Stomach (tissue), 9 donors: ENCODE measurements around the gene NETO2. TPM values are rescaled to one million over a fixed set of nuclear protein-coding genes. Genes with fewer than 3 reads are reported as not detected.

Experiments
- DNase-seq, 2 donors: peaks; one replicate each; pipeline versions ENCODE4 v3.0.0 to v3.0.0-alpha.2; 2013 to 2019
- H3K27ac ChIP-seq, 5 donors: fragments of 200-600 bp in 4 of 5; sonication (generic) in 4 of 5; one replicate each; pipeline ENCODE4 v1.5.1; 2013 to 2019; ENCODE audit warnings: mild to moderate bottlenecking in 1 of 5, moderate library complexity in 1 of 5
- H3K27me3 ChIP-seq, 3 donors: fragments of 200-600 bp; sonication (generic); one replicate each; pipeline ENCODE4 v1.5.1; 2017 to 2019; ENCODE audit warnings: mixed run types in 1 of 3
- H3K36me3 ChIP-seq, 4 donors: fragments of 200-600 bp; sonication (generic); 1 replicate in 3 of 4; 2 replicates in 1 of 4; pipeline ENCODE4 v1.5.1; 2016 to 2019
- H3K4me1 ChIP-seq, 4 donors: fragments of 200-600 bp; sonication (generic); one replicate each; pipeline ENCODE4 v1.5.1; 2016 to 2019
- H3K4me3 ChIP-seq, 4 donors: fragments of 200-600 bp; sonication (generic) in 3 of 4; one replicate each; pipeline ENCODE4 v1.5.1; 2016 to 2019; ENCODE audit warnings: mild to moderate bottlenecking in 1 of 4
- H3K9me3 ChIP-seq, 4 donors: fragments of 200-600 bp; sonication (generic); one replicate each; pipeline ENCODE4 v1.5.1; 2016 to 2019
- EP300 ChIP-seq: sonication (generic); formaldehyde crosslinking; IDR thresholded peaks from one replicate; pipeline ENCODE4 v1.6.1; 2017; ENCODE audit warnings: antibody characterized with exemption
- POLR2A ChIP-seq, 4 donors: fragments of 450-650 bp; IDR thresholded peaks; one replicate each; pipeline ENCODE4 v1.6.1; 2016; ENCODE audit warnings: antibody characterized with exemption in 4 of 4, control low read depth in 2 of 4, mild to moderate bottlenecking in 1 of 4, moderate library complexity in 1 of 4
- POLR2AphosphoS5 ChIP-seq, 3 donors: sonication (generic); formaldehyde crosslinking; IDR thresholded peaks; one replicate each; pipeline ENCODE4 v1.6.1; 2016; ENCODE audit warnings: antibody characterized with exemption in 3 of 3
- WGBS, 5 donors: extraction: QIAGEN DNeasy Blood & Tissue Kit in 3 of 5; methylation state at CpG; one replicate each; pipeline versions ENCODE4 v1.1.5 to v1.1.7; 2013 to 2018; 5-methylcytosine and 5-hydroxymethylcytosine counted together
- intact Hi-C: fragments of 100-400 bp; cut with DNase I; formaldehyde crosslinking; loops from one replicate; pipeline ENCODE4 v1.15.1; 2023; ENCODE audit warnings: low total_unique reads
- polyA plus RNA-seq, 3 donors: library from polyadenylated mRNA; stranded (reverse); fragments of 200-250 nt; gene quantifications; one replicate each; pipeline ENCODE4 v1.2.3, GENCODE V29; 2013
- total RNA-seq, 5 donors: library from RNA; depleted of rRNA; stranded (reverse); fragments of >200 nt; gene quantifications; one replicate each; pipeline versions ENCODE4 v1.1.0 to v1.2.3, GENCODE V29; 2014 to 2016
- TF ChIP-seq, protein P1 (sequence below), 7 experiments: fragments of 450-650 bp in 4 of 7; fragments of 200-600 bp in 3 of 7; sonication (generic) in 3 of 7; IDR thresholded peaks; one replicate each; pipeline ENCODE4 v1.5.1; 2016 to 2019; ENCODE audit warnings: antibody characterized with exemption in 7 of 7, control low read depth in 2 of 7, mild to moderate bottlenecking in 1 of 7
- donor health status: healthy with polysubstance abuse.
- donor health status: Bipolar disorder and iron deficiency.
- donor health status: healthy.

Gene NETO2
- total and polyA plus RNA-seq, 8 donors, result 0.45 to 9.3 (median 2.2) TPM; not detected in 1

- no peaks in the 10 kb centered on the region for H3K36me3 ChIP-seq
- no peak for TF ChIP-seq POLR2A (IDR thresholded peaks at IDR 0.05)
- TF ChIP-seq, protein P1, sequence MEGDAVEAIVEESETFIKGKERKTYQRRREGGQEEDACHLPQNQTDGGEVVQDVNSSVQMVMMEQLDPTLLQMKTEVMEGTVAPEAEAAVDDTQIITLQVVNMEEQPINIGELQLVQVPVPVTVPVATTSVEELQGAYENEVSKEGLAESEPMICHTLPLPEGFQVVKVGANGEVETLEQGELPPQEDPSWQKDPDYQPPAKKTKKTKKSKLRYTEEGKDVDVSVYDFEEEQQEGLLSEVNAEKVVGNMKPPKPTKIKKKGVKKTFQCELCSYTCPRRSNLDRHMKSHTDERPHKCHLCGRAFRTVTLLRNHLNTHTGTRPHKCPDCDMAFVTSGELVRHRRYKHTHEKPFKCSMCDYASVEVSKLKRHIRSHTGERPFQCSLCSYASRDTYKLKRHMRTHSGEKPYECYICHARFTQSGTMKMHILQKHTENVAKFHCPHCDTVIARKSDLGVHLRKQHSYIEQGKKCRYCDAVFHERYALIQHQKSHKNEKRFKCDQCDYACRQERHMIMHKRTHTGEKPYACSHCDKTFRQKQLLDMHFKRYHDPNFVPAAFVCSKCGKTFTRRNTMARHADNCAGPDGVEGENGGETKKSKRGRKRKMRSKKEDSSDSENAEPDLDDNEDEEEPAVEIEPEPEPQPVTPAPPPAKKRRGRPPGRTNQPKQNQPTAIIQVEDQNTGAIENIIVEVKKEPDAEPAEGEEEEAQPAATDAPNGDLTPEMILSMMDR (IDR thresholded peaks at IDR 0.05), result no peak
- no peak for TF ChIP-seq EP300
- TF ChIP-seq POLR2AphosphoS5 (IDR thresholded peaks at IDR 0.05), result no peak
- intact Hi-C loops, result no loop called here
- no peaks in the 10 kb centered on the region for H3K4me1 ChIP-seq
- no peak for DNase-seq
- WGBS, 5 donors, result 50 to 64% (median 53%) methylated on average over 8 of the region's 8 CpGs
- H3K4me3 ChIP-seq, result no peak overlapping the region
- H3K27me3 ChIP-seq, result no peaks in the 10 kb centered on the region
- H3K27ac ChIP-seq, result no peak overlapping the region
- no peaks in the 10 kb centered on the region for H3K9me3 ChIP-seq
Observed at GRCh38 chr16:47045023-47045422, 98.7 kb downstream of the NETO2 start.

DNA sequence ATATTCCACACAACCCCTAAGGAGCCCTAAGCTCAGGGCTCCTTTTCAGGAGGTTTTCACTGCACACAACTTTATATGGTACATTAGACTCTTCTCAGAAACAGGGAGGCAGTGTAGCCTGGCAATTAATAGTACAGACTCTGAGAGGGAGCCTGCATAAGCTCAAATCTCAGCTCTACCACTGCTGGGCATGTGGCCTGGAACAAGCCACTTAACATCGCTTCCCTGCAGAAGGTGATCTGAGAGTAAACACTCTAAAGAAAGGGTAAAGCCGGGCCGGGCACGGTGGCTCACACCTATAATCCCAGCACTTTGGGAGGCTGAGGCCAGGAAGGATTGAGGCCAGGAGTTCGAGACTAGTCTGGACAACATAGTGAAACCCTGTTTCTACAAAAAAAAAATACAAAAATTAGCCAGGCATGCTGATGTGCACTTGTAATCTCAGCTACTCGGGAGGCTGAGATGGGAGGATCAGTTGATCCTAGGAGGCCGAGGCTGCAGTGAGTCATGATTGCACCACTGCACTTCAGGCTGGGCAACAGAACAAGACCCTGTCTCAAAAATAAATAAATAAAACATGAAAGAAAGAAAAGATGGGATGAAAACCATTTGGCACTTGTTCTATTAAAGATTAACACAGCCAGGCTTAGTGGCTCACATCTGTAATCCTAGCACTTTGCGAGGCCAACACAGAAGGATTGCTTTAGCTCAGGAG lies 99.6 kb downstream of the NETO2 start:
- Histone ChIP-seq H3K36me3 (no peaks in the 10 kb centered on the region), H3K4me3 (no peak overlapping the region), H3K9me3 (no peaks in the 10 kb centered on the region), H3K4me1 (no peaks in the 10 kb centered on the region), H3K27ac (no peak overlapping the region), H3K27me3 (no peaks in the 10 kb centered on the region)
- intact Hi-C loops, result no loop called here
- DNase-seq, result no peak
- TF ChIP-seq EP300, result no peak
- TF ChIP-seq POLR2A (IDR thresholded peaks at IDR 0.05), result no peak
- TF ChIP-seq POLR2AphosphoS5 (IDR thresholded peaks at IDR 0.05), result no peak
- TF ChIP-seq, protein P1 (IDR thresholded peaks at IDR 0.05), result no peak
- 75 to 89% (median 79%) methylated on average over 8 of the region's 8 CpGs for WGBS, 5 donors

- no peak overlapping the region for H3K4me3 ChIP-seq
- no peak for DNase-seq
Observed at GRCh38 chr16:47043200-47043599, 100.5 kb downstream of the NETO2 start.

GRCh38 chr16:47037746-47038458 lies 105.8 kb downstream of the NETO2 start:
- no peaks in the 10 kb centered on the region for H3K36me3 ChIP-seq
- no peaks in the 10 kb centered on the region for H3K27me3 ChIP-seq
- 4 to 5% (median 5%) methylated on average over 33 to 67 of the region's 67 CpGs for WGBS, 5 donors
- H3K9me3 ChIP-seq, result no peaks in the 10 kb centered on the region
- H3K4me3 ChIP-seq, result peak overlapping the region; percentile 66 to 81 (median 71)
- peaks cover 3 to 14% (median 6%) of the 10 kb centered on the region in 4 donors for H3K4me1 ChIP-seq
- TF ChIP-seq, protein P1 (IDR thresholded peaks at IDR 0.05), result peak in 5 of 7 experiments; percentile 54 to 91 (median 87)
- TF ChIP-seq POLR2A (IDR thresholded peaks at IDR 0.05), result no peak
- peak in 1 of 3 donors; percentile 38 for TF ChIP-seq POLR2AphosphoS5 (IDR thresholded peaks at IDR 0.05)
- DNase-seq, result peak; percentile 92 to 94
- intact Hi-C loops, result loop anchor here (10.0 kb wide), 1 partner anchor 1127 kb away; no protein-coding TSS in a partner anchor
- peak overlapping the region in 4 of 5 donors; percentile 44 to 78 (median 59) for H3K27ac ChIP-seq

More at GRCh38 chr16:47043200-47043599, 100.5 kb downstream of the NETO2 start:
- H3K27me3 ChIP-seq, result no peaks in the 10 kb centered on the region
- H3K4me1 ChIP-seq, result peaks cover 0 to 3% (median 0%) of the 10 kb centered on the region in 4 donors
- no peaks in the 10 kb centered on the region for H3K36me3 ChIP-seq
- intact Hi-C loops, result no loop called here
- TF ChIP-seq POLR2AphosphoS5 (IDR thresholded peaks at IDR 0.05), result no peak
- TF ChIP-seq, protein P1 (IDR thresholded peaks at IDR 0.05), result no peak
- no peak for TF ChIP-seq EP300
- no peak for TF ChIP-seq POLR2A (IDR thresholded peaks at IDR 0.05)
- no peaks in the 10 kb centered on the region for H3K9me3 ChIP-seq
- 86 to 93% (median 89%) methylated on average over 4 to 8 of the region's 8 CpGs for WGBS, 5 donors
- H3K27ac ChIP-seq, result no peak overlapping the region
